ENCODE measurements around the gene C1orf94.

DNA sequence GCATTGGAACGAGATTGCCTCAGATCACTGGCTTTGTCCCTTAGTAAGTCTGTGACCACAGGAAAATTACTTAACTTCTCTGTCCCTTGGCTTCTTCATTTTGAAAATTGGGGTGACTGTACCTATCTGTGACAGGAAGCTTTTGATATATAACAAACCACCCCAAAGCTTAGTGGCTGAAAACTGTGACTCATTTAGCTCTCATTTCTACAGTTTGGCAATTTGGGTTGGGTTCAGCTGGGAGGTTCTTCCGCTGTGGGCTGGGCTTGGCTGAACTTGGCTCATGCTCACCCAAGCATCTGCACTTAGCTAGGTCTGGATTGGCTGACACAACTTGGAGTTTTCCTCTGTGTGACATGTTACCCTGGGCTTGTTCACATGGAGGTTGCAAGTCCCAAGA is 14.0 kb downstream of the C1orf94 start:
- TF ChIP-seq, protein P1, sequence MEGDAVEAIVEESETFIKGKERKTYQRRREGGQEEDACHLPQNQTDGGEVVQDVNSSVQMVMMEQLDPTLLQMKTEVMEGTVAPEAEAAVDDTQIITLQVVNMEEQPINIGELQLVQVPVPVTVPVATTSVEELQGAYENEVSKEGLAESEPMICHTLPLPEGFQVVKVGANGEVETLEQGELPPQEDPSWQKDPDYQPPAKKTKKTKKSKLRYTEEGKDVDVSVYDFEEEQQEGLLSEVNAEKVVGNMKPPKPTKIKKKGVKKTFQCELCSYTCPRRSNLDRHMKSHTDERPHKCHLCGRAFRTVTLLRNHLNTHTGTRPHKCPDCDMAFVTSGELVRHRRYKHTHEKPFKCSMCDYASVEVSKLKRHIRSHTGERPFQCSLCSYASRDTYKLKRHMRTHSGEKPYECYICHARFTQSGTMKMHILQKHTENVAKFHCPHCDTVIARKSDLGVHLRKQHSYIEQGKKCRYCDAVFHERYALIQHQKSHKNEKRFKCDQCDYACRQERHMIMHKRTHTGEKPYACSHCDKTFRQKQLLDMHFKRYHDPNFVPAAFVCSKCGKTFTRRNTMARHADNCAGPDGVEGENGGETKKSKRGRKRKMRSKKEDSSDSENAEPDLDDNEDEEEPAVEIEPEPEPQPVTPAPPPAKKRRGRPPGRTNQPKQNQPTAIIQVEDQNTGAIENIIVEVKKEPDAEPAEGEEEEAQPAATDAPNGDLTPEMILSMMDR (IDR thresholded peaks at IDR 0.05; ENCODE audit: borderline replicate concordance, extremely low read depth, low read length, poor library complexity, severe bottlenecking): no peak
- no peak for TF ChIP-seq EZH2 (IDR thresholded peaks at IDR 0.05; ENCODE audit: borderline replicate concordance, low read depth, low read length, severe bottlenecking)
